HG03442 (cell line): ENCODE data around the gene DDX49.
"Not testable (repeated sequence)": the region's sequence is repeated elsewhere in the genome, so short reads cannot be mapped to it uniquely, and the experiment has no call there.

Source experiments
- ATAC-seq: cut with Tn5 transposase; IDR thresholded peaks from one replicate; pipeline ENCODE4 v1.9.1; 2021; ENCODE audit warnings: mild to moderate bottlenecking, moderate library complexity; ENCODE audit not compliant: unreplicated experiment

Gene DDX49

DNA sequence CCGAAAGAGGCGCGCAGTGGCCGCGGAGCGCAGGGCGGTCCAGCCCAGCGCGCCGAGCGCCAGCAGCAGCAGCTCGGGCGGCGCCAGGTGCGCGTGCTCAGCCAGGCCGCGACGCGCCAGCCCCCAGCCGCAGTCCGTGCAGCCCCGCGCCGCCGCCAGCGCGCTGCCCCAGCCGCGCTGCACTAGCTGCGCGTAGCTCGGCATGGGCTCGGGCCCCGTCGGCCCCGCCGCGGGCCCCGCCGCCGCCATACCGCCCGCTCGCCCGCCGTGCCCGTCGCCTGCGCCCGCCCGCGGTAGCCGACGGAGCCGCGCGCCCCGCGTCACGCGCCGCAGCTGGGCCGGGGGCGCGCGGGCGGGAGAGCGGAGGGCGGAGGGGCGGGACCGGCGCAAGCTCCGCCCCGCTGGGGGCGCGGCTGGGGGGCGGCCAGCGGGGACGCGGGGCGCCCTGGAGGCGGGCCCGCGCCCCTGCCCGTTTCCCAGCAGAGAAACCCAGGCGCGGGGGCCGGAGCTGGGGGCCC is 23.6 kb upstream of the DDX49 start, which contains the start of gene CERS1:
Gene CERS1 (minus strand): TSS at position 335 of the 518 bp plus-strand sequence. CDS start 86 bp downstream, at position 249.
- no peak for ATAC-seq

DNA sequence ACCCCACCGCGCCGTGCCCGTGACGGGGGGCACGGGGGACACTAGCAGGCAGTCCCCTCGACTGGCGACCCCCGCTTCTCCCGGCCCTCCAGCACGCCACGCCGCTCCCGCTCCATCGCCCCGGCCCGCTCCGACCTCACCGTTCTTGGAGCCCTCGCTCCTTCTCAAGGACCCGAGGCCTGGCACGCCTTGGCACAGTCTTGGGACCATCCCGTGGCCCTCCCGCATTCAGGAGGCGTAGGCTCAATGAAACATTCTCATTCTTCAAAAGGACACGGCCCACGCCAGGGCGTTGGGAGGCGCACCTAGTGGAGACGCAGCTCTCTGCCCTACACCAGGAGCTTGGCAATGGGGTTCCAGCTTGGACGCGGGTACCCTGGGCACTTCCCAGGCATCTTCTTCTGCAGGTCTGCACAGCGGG is 23.1 kb upstream of the DDX49 start:
- no peak for ATAC-seq

GRCh38 chr19:18897094-18898029 is 22.2 kb upstream of the DDX49 start:
- no peak for ATAC-seq

DNA sequence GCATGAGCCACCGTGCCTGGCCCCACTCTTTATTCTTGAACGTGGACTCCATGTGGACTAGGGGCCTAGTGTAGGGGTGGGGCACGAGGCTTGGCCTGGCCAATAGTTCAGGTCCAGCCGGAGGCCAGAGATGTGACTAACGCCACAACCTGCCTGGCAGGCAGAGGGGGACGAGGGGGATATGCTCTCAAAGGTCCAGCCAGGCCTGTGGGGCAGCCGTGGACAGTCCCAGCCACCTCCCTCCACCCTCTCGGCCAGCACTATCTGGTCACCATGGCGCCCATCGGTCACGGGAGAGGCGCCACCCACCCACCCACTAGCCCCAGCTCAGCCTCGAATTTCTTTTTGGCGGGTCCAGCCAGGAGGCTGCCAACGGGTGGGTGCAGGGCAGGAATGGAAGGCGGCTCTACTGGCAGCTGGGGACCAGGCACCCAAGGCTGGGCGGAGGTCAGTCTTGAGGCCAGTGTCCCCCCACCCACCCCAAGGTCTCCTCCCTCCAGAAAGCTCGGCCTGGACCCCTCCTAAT is 21.4 kb upstream of the DDX49 start:
- ATAC-seq = no peak

GRCh38 chr19:18898607-18899408 is 20.7 kb upstream of the DDX49 start:
- no peak for ATAC-seq

DNA sequence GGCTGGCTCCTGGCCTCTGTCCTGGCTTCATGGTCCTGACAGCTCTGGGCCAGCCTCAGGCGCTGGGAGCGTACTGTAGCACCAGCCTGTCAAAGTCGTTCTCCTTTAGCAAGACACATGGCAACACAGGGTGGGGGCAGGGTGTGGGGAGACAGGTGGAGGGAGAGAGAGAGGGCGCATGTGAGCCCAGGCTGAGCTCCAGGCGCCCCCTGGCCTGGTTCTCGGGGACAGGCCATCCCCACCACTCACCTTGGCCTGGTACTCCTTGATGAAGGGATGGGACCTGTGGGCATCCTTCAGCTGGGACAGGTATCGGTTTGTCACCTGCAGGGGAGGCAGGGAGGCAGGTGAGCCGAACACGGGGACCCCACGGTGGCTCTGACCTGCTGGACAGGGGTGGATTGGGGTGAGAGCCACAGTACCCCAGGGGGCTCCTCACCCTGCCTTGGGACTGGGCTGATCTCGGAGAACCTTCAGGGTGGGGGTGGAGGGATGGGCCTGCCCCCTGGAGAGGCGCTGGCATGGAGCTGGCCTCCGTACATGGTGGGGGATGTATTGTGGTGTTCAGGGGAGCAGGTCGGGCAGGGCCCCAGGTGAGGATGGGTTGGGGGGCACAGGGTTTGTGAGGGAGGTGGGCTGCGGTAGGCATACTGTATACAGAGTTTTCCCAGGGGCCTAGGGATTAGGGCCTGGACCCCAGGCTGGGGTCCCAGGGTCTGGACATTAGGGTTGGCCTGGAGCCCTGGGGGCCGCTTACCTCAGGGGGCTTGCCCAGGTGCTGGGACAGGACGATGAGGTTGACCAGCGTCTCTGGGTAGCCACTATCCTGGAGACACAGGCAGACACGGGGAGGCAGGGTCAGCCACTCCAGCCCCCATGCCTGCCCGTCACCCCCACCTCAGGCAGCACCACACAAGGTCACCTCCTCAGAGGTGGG is 19.6 kb upstream of the DDX49 start:
- no peak for ATAC-seq

DNA sequence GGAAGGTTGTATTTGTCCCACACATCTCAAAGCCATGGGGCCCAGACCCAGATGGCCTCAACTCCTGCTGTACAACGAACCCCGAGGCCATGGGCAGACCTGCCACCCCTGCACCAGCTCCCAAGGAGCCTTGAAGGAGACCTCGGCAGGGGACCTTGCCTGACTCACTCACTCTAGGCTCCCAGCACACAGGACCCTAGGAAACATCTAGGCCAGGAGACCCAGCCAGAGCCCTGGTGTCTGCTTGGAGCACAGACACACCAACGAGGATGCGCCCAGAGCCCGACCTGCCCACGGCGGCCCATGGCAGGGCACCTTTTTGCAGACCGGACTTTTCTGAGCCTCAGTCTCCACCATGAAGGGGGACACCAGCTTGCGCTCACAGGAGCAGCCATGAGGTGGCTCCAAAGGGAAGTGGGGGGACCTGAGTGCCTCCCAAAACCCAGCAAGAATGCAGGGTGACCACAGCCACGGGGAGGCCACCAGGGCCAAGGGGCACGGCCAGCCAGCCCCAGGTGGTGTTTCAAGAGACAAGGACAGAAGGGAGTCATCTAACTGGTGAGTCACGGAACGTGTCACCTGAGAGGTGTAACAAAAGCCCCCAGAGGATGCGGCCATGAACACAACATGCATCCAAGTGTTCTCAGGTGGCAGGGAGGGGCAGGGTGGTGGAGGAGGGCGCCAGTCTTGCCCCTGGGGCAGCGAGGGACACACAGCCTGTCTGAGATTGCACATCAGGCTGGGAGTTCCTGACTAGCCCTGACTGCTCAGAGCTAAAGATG is 18.6 kb upstream of the DDX49 start:
- no peak for ATAC-seq

- no peak for ATAC-seq
Measured at GRCh38 chr19:18901491-18901890, 18.0 kb upstream of the DDX49 start.

GRCh38 chr19:18902519-18902918 is 17.0 kb upstream of the DDX49 start:
- not testable (repeated sequence) for ATAC-seq

GRCh38 chr19:18903156-18904037 is 16.1 kb upstream of the DDX49 start:
- no peak for ATAC-seq

- no peak for ATAC-seq
Measured at GRCh38 chr19:18904334-18905057, 15.0 kb upstream of the DDX49 start.

- no peak for ATAC-seq
Measured at GRCh38 chr19:18905058-18905456, 14.5 kb upstream of the DDX49 start.

DNA sequence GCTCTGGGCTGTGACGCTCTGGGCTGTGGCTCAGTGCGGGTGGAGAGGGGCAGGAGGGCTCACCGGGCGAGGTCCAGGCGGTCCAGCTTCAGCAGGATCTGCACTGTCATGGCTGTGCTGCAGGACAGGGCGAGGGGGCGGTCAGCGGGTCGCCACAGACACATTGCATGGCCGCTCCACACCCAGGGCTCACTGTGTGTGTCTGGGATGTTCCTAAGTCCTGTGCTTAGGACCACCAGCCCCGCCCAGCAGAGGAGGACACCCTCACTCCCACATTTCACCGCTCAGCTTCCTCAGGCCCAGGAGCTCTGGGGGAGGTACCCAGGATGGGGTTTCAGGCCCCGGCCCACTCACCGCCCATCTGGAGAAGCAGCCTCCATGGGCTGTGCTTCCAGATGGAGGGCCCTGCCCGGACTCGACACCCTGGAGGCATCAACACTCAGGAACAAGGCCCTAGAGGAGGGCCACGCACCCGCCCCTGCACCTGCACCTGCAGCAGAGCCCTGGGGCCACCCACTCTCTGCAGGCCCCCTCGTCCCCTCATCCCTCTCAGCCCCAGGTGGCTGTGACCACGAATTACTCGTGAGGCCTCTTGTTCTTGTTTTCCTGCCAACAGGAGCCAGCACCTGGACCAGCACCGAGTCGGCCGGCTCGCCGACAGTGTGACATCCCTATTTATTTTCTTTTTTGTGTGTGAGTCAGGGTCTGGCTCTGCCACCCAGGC is 13.8 kb upstream of the DDX49 start:
- no peak for ATAC-seq

- ATAC-seq = no peak
Measured at GRCh38 chr19:18906605-18907519, 12.7 kb upstream of the DDX49 start.

DNA sequence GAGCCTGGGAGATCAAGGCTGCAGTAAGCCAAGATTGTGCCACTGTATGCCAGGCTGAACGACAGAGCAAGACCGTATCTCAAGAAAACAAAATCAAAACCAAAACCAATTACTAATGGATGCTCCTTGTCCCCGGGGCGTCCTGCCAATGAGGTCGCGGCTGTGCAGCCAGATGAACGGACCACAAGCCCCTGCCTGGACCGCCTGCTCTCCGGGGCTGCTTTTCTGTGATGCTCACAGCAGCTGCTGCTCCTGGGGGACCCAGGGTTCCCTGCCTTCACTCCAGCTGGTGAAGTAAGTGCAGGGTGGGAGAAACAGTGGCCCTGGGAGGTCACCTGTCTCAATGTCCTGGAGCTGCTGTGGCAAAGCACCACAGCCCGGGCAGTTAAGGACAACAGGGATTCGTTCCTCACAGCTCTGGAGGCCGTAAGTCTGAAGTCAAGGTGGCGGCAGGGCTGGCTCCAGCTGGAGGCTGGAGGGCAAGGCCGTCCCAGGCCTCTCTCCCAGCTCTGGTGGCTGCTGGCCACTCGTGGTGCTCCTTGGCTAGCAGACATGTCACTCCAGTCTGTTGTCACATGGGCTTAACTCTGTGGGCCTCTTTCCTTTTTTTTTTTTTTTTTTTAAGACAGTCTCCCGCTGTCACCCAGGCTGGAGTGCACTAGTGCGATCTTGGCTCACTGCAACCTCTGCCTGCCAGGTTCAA is 10.4 kb upstream of the DDX49 start:
- no peak for ATAC-seq
